ENCODE data around the gene SGPP1.
"Not testable (repeated sequence)": the region's sequence is repeated elsewhere in the genome, so short reads cannot be mapped to it uniquely, and the experiment has no call there.

The SGPP1 gene

DNA sequence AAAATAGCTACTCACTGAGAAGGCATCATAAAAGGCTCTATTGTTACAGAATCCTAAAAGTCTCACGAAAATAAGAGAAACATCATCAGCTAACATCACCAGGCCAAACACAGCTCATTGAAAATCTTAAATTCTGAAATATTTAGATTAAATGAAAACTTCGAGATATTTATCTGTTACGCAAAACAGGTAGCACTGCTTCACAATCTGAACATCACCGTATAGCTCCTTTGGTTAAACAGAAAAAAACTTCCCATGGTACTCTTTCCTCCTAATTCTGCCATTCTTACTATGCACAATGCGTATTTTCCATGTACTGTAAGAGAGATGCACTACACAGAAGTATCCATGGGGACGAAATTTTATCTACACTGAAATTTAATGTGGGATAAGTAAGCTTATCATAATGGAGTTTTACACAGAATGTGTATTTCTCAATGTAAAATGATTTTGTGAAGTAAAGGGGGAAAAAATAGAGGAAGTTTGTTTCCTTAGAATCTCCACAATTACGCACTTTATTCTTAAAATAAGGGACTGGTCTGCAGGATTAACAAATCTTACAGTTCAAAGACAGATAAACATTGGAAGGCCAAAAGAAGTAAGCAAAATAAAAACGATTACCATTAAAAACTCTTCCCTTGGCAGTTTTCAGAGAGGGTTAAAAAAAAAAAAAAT, 1.9 kb downstream of the SGPP1 start:
- DNase-seq = peak; percentile 10 to 16

DNA sequence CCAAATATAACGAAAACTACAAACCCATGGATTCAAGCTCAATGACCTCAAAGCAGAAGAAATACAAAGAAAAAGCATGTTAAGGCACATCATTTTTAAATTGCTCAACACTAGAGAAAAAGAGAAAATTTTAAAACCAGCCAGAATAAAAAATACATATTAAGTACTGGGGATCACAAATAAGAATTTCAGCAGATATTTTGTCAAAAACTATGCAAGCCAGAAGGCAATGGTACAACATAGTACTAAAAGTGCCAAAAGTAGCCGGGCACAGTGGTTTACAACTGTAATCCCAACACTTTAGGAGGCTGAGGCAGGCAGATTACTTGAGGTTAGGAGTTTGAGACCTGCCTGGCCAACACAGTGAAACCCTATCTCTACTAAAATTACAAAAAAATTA, 10.2 kb downstream of the SGPP1 start:
- peak in 1 of 2 experiments; percentile 13 for DNase-seq

GRCh38 chr14:63715360-63715759, 12.5 kb downstream of the SGPP1 start:
- DNase-seq = no peak

DNA sequence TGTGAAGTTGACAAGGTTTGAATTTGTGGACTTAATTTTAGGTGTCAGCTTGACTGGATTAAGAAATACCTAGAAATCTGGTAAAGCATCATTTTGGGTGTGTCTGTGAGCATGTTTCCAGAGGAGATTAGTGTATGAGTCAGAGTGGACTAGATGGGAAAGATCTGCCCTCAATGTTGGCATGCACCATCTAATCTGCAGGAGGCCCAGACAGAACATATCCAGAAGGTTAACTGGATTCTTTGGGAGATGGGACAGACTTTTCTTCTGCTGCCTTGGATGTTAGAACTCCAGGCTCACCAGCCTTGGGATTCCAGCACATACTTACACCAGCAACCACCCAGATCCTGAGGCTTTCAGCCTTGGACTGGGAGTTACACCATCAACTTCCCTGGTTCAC, 14.1 kb downstream of the SGPP1 start:
- DNase-seq = no peak

GRCh38 chr14:63713058-63713457, 14.8 kb downstream of the SGPP1 start:
- no peak for DNase-seq

GRCh38 chr14:63712123-63712522, 15.7 kb downstream of the SGPP1 start:
- DNase-seq = no peak

DNA sequence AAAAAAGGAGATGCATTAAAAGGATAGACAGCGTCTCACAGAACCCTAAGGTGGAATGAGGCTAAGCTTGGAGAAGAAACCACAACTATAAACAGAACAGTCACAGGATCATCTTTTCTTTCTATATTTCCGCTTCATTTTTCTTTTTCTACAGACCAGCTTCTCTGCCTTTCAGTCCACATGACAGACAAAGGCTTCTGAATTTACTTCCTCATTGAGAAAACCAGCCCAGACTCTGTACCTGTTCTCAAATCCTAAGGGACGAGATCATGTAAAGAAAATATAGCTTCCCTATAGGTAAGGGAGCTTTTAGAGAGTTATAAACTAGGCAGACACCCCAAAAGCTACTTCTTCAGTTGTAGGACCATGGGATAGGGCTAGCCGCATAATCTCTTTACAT, 17.4 kb downstream of the SGPP1 start:
- DNase-seq = no peak

DNA sequence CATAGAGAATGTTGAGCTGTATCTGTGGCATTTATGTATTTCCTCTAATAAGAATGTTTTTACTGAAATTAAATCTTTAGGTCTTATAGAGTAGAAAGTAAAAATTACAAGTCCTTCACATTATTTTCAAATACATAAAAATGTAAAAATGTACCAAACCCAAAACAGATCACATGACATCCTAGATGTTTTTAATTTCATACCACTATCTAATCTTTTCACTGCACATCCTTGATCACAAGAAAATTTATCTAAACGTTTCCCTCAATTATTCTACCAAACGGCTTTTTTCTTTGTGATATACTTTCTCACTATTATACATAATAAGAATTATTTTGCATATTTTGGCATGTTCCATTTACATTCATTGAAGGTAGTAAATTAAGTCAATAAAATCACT, 18.3 kb downstream of the SGPP1 start:
- no peak for DNase-seq

GRCh38 chr14:63707216-63707615, 20.6 kb downstream of the SGPP1 start:
- DNase-seq = no peak

GRCh38 chr14:63705561-63706070, 22.2 kb downstream of the SGPP1 start:
- no peak for DNase-seq

- DNase-seq = not testable (repeated sequence)
Measured at GRCh38 chr14:63702530-63702929, 25.3 kb downstream of the SGPP1 start.

DNA sequence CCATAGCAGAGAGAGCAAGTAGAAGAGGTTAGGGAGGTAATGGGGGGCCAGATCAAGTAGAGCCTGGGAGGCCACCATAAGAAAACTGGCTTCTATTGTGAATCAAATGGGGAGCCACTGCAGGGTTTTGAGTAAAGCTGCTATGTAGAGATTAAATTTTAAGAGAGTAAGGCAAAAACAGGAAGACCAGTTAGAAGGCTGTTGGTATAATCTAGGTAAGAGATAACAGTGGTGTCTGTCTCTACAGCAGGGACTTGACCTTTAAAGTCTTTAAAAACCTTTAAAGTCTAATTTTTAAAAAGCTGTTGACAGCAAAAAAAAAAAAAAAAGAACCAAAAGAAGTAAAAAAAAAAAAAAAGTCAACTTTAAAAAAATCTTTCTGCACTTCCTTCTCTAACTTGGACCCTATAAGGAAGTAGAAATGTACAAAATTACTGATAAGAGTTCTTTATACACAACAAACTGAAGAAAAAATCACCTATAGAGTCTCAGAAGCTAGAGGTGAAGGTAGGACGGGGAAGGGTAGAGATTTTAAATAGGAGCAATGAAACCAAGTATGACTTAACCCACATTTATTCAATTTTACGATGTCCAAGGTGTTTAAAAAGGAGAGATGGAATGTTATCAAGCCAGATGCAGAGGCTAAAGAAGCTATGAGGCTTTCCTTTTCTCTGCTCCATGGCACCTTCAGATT, 26.1 kb downstream of the SGPP1 start:
- DNase-seq = no peak

DNA sequence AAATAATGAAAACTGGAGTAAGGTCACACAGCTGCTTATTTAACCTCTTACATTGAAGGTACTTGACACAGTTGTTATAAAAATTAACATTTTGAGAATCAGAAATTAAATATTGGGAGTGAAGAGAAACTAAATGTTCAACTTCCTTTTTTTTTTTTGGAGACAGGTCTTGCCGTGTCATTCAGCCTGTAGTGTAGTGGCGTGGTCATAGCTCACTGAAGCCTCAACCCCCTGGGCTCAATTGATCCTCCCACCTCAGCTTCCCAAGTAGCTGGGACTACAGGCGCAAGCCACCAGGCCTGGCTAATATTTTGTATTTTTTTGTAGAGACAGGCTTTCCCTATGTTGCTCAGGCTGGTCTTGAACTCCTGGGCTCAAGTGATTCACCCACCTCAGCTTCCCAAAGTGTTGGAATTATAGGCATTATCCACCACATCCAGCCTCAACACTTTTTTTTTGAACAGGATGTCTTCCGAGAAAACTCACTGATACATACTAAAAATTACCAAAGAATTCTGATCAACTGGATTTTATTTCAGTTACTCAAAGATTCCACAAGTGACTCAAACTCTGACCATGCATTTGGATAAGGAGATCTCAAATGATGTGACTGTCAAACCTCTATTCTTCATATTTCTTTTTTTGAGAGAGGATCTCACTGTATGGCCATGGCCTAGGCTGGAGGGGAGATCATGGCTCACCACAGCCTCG, 35.4 kb downstream of the SGPP1 start:
- DNase-seq = no peak

GRCh38 chr14:63689132-63689531, 38.7 kb downstream of the SGPP1 start:
- no peak for DNase-seq

- no peak for DNase-seq
Measured at GRCh38 chr14:63686926-63687325, 40.9 kb downstream of the SGPP1 start.

DNA sequence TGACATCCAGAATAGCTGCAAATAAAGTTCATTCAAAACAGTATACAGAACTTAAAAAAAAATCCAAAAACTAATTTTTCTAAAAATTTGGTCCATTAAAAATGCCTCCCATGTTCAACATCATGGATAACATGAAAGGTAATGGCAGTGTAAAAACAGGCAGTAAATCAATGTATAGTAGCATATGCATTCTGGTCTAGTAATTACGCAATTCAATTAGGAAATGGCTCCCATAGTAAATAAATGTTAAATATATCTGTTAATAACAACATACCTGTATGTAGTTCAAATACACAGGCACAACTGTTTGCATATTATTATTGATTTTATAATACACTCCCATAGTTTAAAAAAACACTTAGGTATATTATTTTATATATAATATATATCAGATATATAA, 42.5 kb downstream of the SGPP1 start:
- DNase-seq = no peak

- no peak for DNase-seq
Measured at GRCh38 chr14:63682727-63683593, 44.9 kb downstream of the SGPP1 start.

GRCh38 chr14:63678536-63678935, 49.3 kb downstream of the SGPP1 start:
- no peak for DNase-seq

- no peak for DNase-seq
Measured at GRCh38 chr14:63677891-63678379, 49.9 kb downstream of the SGPP1 start.

DNA sequence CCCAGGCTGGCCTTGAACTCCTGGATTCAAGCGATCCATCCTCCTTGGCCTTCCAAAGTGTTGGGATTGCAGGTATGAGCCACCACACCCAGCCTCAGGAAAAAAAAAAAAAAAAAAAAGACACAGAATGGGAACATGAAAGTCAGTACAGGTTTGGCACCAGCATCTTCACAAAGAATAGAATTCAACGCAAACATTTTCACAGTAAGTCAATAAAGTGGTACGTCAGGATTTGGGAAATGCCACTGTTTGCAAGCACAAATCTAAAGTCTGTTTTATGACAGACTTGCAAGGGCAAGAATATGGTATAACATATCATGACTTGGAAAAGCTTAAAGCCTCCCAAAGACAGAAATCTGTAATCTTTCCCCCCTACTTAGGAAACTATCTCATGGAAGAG, 51.2 kb downstream of the SGPP1 start:
- no peak for DNase-seq

DNA sequence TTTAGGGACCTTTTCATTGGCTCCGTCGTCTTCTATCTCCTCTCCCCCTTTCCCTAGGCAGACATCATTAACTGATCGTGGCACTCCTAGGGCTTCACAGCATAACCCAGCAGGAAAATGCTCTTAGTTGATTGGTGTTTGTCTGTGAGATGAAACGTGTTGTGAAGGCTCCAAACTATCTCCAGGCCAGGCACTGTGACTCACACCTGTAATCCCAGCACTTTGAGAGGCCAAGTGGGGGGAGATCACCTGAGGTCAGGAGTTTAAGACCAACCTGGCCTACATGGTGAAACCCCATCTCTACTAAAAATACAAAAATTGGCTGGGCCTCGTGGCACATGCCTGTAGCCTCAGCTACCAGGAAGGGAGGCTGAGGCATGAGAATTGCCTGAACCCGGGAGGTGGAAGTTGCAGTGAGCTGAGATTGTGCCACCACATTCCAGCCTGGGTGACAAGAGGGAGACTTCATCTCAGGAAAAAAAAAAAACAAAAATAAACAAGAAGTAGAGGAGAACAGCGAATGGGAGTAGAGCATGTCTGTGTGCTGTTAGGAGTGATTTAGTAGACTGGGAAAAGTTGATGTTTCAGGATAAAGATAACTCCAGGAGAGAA, 53.9 kb downstream of the SGPP1 start:
- no peak for DNase-seq

GRCh38 chr14:63673255-63673654, 54.6 kb downstream of the SGPP1 start:
- DNase-seq = no peak

Measured in NCI-H526 (cell line).